ENCODE data around the gene USH2A.

DNA sequence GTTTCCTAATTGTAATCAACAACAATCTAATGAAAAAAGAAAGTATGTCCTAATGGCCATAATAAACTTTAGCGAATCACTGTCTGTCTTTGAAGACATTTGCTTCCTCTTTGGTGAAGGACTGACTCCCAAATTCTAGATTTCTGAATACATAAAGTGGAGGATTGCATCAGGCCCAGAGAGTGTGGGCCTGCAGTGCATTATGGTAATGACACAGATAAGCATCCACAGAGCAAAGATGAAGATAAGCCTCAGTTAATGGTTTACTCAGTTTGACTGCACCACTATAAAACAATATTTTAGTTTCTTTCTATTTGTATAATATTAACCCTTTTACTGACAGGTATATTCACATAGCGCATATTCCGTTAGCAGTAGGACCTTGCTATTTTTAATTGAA lies 490.7 kb downstream of the USH2A start:
- no peak for TF ChIP-seq MYNN (tag by site-specific recombination; IDR thresholded peaks at IDR 0.05; ENCODE audit: borderline replicate concordance)
- TF ChIP-seq ZNF24 (tag by site-specific recombination; IDR thresholded peaks at IDR 0.05) = no peak
- TF ChIP-seq, protein P1, sequence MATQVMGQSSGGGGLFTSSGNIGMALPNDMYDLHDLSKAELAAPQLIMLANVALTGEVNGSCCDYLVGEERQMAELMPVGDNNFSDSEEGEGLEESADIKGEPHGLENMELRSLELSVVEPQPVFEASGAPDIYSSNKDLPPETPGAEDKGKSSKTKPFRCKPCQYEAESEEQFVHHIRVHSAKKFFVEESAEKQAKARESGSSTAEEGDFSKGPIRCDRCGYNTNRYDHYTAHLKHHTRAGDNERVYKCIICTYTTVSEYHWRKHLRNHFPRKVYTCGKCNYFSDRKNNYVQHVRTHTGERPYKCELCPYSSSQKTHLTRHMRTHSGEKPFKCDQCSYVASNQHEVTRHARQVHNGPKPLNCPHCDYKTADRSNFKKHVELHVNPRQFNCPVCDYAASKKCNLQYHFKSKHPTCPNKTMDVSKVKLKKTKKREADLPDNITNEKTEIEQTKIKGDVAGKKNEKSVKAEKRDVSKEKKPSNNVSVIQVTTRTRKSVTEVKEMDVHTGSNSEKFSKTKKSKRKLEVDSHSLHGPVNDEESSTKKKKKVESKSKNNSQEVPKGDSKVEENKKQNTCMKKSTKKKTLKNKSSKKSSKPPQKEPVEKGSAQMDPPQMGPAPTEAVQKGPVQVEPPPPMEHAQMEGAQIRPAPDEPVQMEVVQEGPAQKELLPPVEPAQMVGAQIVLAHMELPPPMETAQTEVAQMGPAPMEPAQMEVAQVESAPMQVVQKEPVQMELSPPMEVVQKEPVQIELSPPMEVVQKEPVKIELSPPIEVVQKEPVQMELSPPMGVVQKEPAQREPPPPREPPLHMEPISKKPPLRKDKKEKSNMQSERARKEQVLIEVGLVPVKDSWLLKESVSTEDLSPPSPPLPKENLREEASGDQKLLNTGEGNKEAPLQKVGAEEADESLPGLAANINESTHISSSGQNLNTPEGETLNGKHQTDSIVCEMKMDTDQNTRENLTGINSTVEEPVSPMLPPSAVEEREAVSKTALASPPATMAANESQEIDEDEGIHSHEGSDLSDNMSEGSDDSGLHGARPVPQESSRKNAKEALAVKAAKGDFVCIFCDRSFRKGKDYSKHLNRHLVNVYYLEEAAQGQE (tag by site-specific recombination; IDR thresholded peaks at IDR 0.05) = no peak
- TF ChIP-seq ZFP41 (tag by site-specific recombination; IDR thresholded peaks at IDR 0.05; ENCODE audit: borderline replicate concordance) = no peak
- no peak for TF ChIP-seq ZNF214 (tag by site-specific recombination; IDR thresholded peaks at IDR 0.05; ENCODE audit: borderline replicate concordance)
- TF ChIP-seq, protein P2, sequence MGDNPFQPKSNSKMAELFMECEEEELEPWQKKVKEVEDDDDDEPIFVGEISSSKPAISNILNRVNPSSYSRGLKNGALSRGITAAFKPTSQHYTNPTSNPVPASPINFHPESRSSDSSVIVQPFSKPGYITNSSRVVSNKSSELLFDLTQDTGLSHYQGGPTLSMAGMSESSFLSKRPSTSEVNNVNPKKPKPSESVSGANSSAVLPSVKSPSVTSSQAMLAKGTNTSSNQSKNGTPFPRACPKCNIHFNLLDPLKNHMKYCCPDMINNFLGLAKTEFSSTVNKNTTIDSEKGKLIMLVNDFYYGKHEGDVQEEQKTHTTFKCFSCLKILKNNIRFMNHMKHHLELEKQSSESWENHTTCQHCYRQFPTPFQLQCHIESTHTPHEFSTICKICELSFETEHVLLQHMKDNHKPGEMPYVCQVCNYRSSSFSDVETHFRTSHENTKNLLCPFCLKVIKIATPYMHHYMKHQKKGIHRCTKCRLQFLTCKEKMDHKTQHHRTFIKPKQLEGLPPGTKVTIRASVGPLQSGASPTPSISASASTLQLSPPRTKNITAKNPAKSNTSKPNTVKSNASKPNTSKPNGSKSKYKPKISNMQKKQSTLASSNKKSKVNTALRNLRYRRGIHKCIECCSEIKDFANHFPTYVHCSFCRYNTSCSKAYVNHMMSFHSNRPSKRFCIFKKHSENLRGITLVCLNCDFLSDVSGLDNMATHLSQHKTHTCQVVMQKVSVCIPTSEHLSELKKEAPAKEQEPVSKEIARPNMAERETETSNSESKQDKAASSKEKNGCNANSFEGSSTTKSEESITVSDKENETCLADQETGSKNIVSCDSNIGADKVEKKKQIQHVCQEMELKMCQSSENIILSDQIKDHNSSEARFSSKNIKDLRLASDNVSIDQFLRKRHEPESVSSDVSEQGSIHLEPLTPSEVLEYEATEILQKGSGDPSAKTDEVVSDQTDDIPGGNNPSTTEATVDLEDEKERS (tag by site-specific recombination; IDR thresholded peaks at IDR 0.05) = no peak

Data from HEK293 (cell line).